ENCODE data around the gene ITGAV.

DNA sequence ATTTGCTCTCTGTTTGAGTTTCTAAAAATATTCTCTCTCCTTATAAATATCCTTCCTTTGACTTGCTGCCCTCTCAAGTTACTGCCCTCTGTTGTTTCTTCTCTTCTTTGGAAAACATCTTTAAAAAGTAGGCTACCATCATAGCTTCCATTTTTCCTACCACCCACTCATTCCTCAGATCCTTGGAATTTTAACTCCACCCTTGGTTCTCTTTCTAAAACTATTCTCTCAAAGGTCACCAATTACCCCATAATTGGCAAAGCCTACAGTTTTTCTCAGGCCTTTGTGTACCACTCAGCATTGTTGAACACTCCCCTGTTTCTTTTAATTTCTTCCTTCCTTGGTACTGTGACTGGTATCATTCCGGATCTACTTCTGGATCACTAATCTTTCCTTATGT, 43.0 kb upstream of the ITGAV start:
- TF ChIP-seq, protein P1, sequence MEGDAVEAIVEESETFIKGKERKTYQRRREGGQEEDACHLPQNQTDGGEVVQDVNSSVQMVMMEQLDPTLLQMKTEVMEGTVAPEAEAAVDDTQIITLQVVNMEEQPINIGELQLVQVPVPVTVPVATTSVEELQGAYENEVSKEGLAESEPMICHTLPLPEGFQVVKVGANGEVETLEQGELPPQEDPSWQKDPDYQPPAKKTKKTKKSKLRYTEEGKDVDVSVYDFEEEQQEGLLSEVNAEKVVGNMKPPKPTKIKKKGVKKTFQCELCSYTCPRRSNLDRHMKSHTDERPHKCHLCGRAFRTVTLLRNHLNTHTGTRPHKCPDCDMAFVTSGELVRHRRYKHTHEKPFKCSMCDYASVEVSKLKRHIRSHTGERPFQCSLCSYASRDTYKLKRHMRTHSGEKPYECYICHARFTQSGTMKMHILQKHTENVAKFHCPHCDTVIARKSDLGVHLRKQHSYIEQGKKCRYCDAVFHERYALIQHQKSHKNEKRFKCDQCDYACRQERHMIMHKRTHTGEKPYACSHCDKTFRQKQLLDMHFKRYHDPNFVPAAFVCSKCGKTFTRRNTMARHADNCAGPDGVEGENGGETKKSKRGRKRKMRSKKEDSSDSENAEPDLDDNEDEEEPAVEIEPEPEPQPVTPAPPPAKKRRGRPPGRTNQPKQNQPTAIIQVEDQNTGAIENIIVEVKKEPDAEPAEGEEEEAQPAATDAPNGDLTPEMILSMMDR (IDR thresholded peaks at IDR 0.05): no peak
- TF ChIP-seq EZH2phosphoT487 (IDR thresholded peaks at IDR 0.05): no peak
